D721Med (cell line): ENCODE results near the gene SCAMP1.

Source experiments
- DNase-seq: peaks from one replicate; pipeline ENCODE4 v3.0.0; 2011; ENCODE audit warnings: low spot score; ENCODE audit not compliant: insufficient read length
- FAIRE-seq: peaks from 2 replicates; lab custom pipeline; 2011; peaks lifted over from hg19 to GRCh38; lab: Jason Lieb, UNC
- TF ChIP-seq, protein P1 (sequence below): IDR thresholded peaks from 2 replicates; pipeline ENCODE4 v1.5.1; 2012; ENCODE audit warnings: mild to moderate bottlenecking, control low read depth; ENCODE audit not compliant: insufficient read depth; ENCODE audit errors: missing control alignments

Gene SCAMP1

DNA sequence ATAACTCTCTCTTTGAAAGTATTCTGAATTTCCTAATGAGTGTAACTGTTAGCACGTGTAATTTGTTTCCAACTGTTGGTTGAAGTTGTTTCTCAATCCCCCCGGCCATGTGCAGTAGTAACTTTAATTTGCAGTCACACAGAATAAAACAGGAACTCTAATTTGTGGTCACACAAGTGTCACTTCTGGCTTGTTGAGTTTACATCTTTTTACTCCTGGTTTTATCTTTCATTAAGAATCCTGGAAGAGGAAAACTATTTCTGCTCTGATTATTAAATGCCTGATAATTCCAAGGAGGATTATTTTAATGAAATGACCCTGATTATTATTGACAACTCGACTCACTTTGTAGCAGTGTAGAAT is 1.2 kb downstream of the SCAMP1 start:
- TF ChIP-seq, protein P1, sequence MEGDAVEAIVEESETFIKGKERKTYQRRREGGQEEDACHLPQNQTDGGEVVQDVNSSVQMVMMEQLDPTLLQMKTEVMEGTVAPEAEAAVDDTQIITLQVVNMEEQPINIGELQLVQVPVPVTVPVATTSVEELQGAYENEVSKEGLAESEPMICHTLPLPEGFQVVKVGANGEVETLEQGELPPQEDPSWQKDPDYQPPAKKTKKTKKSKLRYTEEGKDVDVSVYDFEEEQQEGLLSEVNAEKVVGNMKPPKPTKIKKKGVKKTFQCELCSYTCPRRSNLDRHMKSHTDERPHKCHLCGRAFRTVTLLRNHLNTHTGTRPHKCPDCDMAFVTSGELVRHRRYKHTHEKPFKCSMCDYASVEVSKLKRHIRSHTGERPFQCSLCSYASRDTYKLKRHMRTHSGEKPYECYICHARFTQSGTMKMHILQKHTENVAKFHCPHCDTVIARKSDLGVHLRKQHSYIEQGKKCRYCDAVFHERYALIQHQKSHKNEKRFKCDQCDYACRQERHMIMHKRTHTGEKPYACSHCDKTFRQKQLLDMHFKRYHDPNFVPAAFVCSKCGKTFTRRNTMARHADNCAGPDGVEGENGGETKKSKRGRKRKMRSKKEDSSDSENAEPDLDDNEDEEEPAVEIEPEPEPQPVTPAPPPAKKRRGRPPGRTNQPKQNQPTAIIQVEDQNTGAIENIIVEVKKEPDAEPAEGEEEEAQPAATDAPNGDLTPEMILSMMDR = no peak
- FAIRE-seq (no peak), DNase-seq (no peak)

DNA sequence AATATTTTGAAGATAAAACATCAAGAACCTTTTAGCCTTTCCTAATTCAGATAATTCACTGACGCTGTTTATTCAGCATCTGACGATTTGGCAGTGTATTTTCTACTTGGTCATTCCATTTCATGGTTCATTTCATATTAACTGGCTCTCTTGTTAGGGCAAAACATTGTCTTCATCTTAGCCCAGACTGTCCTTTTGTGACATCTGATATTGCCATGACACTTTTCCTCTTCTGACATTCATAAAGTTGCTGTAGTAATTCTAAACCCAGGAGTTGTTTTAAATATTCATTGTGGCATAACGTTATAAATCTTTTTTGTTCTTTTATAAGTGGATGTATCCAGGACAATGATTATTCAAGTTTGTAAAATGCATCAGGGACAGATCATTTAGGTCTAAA is 1.8 kb downstream of the SCAMP1 start:
- DNase-seq (no peak), FAIRE-seq (no peak)
- TF ChIP-seq, protein P1 = no peak

DNA sequence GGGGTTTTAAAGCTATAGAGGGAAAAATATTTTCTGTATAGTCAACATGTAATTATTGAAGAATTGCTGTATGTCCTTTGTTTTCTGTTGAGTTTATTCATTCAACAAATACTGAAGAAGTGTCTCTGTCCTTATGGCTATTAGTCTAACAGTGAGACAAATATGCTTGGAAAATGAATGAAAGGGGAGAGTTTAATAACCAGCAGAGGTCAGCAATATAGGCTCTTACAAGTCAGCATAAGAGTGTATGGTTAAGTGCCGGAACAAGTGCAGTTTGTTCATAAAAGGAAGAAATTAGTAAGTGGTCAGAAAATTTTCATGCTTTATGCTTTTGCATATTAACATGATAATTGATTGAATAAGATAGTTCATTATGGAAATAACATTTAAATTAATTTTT is 3.6 kb downstream of the SCAMP1 start:
- TF ChIP-seq, protein P1 = peak; percentile 16
- FAIRE-seq (peak; percentile 51), DNase-seq (no peak)

DNA sequence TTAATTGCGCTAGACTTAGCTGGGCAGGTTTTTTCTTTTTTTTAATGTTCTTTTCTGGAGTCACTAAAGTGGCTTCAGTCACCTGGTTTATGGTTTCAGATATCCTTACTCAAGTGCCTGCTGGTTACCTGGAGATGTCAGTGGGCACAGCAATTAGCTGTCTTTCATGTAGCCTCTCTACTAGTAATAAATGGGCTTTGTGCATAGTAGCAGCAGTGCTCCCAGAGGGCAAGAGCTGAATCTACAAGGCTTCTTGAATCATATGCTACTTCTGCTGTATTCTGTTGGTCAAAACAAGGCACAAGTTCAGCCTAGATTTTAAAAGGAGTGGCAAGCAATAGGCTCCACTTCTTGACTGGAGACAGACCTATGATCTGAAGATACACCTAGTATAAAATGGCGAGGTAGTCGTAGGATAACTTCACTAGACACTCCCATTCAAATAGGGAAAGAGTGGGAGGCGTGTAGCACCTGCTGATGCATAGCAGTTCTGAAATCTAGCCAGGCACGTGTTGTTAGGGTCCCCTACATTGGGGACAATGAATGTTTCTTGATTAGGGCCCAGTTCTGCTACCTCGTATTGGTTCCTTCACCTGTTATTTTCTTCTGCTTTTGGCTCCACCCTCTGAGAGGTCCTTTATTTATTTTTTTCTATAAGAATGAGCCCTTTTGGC is 7.0 kb downstream of the SCAMP1 start:
- FAIRE-seq (no peak), DNase-seq (no peak)
- TF ChIP-seq, protein P1 = no peak

DNA sequence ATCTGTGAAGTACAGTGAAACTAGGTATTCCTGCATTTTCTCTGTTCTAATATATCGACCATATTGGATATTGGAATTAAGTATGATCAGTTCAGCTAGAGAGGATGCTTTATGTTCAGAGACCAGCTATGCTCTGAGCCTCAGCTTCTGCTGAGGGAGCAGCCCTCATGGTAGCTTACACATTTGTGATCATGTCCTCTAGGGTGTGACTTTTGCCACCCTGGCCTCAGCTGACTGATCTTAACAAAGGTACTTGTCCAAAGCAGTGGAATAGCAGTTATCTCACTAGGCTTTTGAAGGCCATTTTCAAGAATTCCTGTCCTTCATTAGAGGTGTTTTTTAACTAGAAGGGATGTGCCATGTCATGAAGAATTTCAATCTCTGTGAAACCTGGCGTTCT is 9.3 kb downstream of the SCAMP1 start:
- FAIRE-seq (no peak), DNase-seq (no peak)
- TF ChIP-seq, protein P1 = no peak

DNA sequence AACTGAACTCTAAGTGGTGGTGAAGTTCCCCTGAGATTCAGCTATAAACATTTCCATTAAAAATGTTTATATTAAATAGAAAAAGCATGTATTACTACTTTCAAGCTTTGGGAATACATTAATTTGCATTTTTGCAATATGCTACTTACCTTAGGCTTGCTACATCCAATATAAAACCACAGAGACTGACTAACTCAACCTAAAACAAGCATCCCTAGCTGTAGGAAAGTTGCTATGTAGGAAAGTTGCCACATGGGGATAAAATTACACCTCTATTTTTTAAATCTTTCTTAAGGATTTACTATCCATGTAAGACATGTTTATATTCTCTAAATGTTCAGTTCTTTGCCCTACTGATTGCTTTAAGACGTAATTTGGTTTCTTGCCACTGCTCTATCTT is 12.8 kb downstream of the SCAMP1 start:
- FAIRE-seq = no peak

DNA sequence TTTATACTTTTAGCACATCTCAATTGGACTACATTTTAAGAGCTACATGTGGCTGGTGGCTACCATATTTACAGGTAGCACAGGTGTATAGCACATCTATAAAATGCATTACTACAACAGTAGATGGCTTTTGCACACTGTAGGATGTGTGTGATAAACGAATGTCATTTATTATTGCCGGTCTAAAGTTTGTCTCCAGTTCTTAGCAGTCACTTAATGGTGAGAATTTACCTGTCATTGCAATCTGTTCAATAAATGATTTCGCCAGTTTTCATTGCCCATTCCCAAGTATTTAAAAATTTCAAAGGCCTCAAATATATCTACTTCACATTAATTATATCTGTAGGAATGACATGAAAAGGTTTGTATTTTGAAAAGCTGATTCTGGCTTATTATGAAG is 15.9 kb downstream of the SCAMP1 start:
- TF ChIP-seq, protein P1 = no peak
- no peak for FAIRE-seq
- DNase-seq = no peak

More for the DNA sequence above, 12.8 kb downstream of the SCAMP1 start:
- DNase-seq = no peak
- TF ChIP-seq, protein P1 = no peak
